ENCODE data around the gene COQ9.
A peak's percentile ranks its signal among the peaks of the same experiment; 100 is the strongest.

COQ9 gene

GRCh38 chr16:57479205-57479975 lies 32.1 kb downstream of the COQ9 start:
- no peak for DNase-seq
- peak overlapping the region in 1 of 2 donors; percentile 71 for H3K27ac Mint-ChIP-seq
- ATAC-seq (replicated peaks): no peak
- peaks cover 3% of the 10 kb centered on the region for H3K36me3 Mint-ChIP-seq (ENCODE audit: insufficient read depth)
- peaks cover 6 to 12% of the 10 kb centered on the region in 2 donors for H3K4me1 Mint-ChIP-seq (ENCODE audit: low read depth in 2 of 2)
- H3K4me3 Mint-ChIP-seq: no peak overlapping the region
- no peaks in the 10 kb centered on the region for H3K9me3 Mint-ChIP-seq
- no peaks in the 10 kb centered on the region for H3K27me3 Mint-ChIP-seq

- Mint-ChIP-seq H3K4me1 (ENCODE audit: low read depth in 2 of 2) (peaks cover 14 to 18% of the 10 kb centered on the region in 2 donors), H3K36me3 (ENCODE audit: insufficient read depth) (peaks cover 3% of the 10 kb centered on the region), H3K4me3 (no peak overlapping the region), H3K27ac (peak overlapping the region in 1 of 2 donors; percentile 71), H3K9me3 (no peaks in the 10 kb centered on the region), H3K27me3 (no peaks in the 10 kb centered on the region)
- no peak for DNase-seq
- no peak for ATAC-seq (replicated peaks)
Observed at GRCh38 chr16:57479976-57480753, 32.9 kb downstream of the COQ9 start.

GRCh38 chr16:57480754-57481230 lies 33.5 kb downstream of the COQ9 start:
- H3K27ac Mint-ChIP-seq: peak overlapping the region in 1 of 2 donors; percentile 39
- no peak overlapping the region for H3K4me3 Mint-ChIP-seq
- DNase-seq: no peak
- peaks cover 18 to 23% of the 10 kb centered on the region in 2 donors for H3K4me1 Mint-ChIP-seq (ENCODE audit: low read depth in 2 of 2)
- ATAC-seq (replicated peaks): no peak
- no peaks in the 10 kb centered on the region for H3K9me3 Mint-ChIP-seq
- no peaks in the 10 kb centered on the region for H3K27me3 Mint-ChIP-seq
- H3K36me3 Mint-ChIP-seq (ENCODE audit: insufficient read depth): peaks cover 4% of the 10 kb centered on the region

- Mint-ChIP-seq H3K27me3 (no peaks in the 10 kb centered on the region), H3K27ac (no peak overlapping the region), H3K4me1 (ENCODE audit: low read depth in 2 of 2) (peaks cover 15 to 20% of the 10 kb centered on the region in 2 donors), H3K9me3 (no peaks in the 10 kb centered on the region), H3K4me3 (no peak overlapping the region), H3K36me3 (ENCODE audit: insufficient read depth) (peaks cover 7% of the 10 kb centered on the region)
- no peak for ATAC-seq (replicated peaks)
- DNase-seq: no peak
Observed at GRCh38 chr16:57481421-57481820, 34.1 kb downstream of the COQ9 start.

GRCh38 chr16:57482845-57483545 lies 35.7 kb downstream of the COQ9 start:
- Mint-ChIP-seq H3K9me3 (no peaks in the 10 kb centered on the region), H3K4me3 (no peak overlapping the region), H3K4me1 (ENCODE audit: low read depth in 2 of 2) (peaks cover 20 to 22% of the 10 kb centered on the region in 2 donors), H3K36me3 (ENCODE audit: insufficient read depth) (peaks cover 3% of the 10 kb centered on the region), H3K27ac (peak overlapping the region in 1 of 2 donors; percentile 17), H3K27me3 (no peaks in the 10 kb centered on the region)
- DNase-seq: no peak
- no peak for ATAC-seq (replicated peaks)

GRCh38 chr16:57483725-57484514 lies 36.6 kb downstream of the COQ9 start:
- peaks cover 20 to 22% of the 10 kb centered on the region in 2 donors for H3K4me1 Mint-ChIP-seq (ENCODE audit: low read depth in 2 of 2)
- ATAC-seq (replicated peaks) (no peak), DNase-seq (no peak)
- peaks cover 3% of the 10 kb centered on the region for H3K36me3 Mint-ChIP-seq (ENCODE audit: insufficient read depth)
- no peak overlapping the region for H3K4me3 Mint-ChIP-seq
- H3K9me3 Mint-ChIP-seq: no peaks in the 10 kb centered on the region
- H3K27me3 Mint-ChIP-seq: no peaks in the 10 kb centered on the region
- no peak overlapping the region for H3K27ac Mint-ChIP-seq

GRCh38 chr16:57484515-57485005 lies 37.3 kb downstream of the COQ9 start:
- DNase-seq (no peak), ATAC-seq (replicated peaks) (no peak)
- Mint-ChIP-seq H3K4me1 (ENCODE audit: low read depth in 2 of 2) (peaks cover 19 to 20% of the 10 kb centered on the region in 2 donors), H3K27me3 (no peaks in the 10 kb centered on the region), H3K27ac (peak overlapping the region in 1 of 2 donors; percentile 20), H3K4me3 (peak overlapping the region; percentile 1 to 91), H3K36me3 (ENCODE audit: insufficient read depth) (peaks cover 3% of the 10 kb centered on the region), H3K9me3 (no peaks in the 10 kb centered on the region)

- Mint-ChIP-seq H3K4me1 (ENCODE audit: low read depth in 2 of 2) (peaks cover 19 to 20% of the 10 kb centered on the region in 2 donors), H3K36me3 (ENCODE audit: insufficient read depth) (peaks cover 3% of the 10 kb centered on the region), H3K9me3 (no peaks in the 10 kb centered on the region), H3K27me3 (no peaks in the 10 kb centered on the region), H3K27ac (peak overlapping the region; percentile 88 to 91), H3K4me3 (peak overlapping the region; percentile 91 to 95)
- ATAC-seq (replicated peaks): no peak
- no peak for DNase-seq
Observed at GRCh38 chr16:57485091-57485915, 38.0 kb downstream of the COQ9 start.

- Mint-ChIP-seq H3K4me3 (peak within 1 kb of the TSS; percentile 91 to 95), H3K27me3 (no peaks in the 10 kb centered on the region), H3K9me3 (no peaks in the 10 kb centered on the region), H3K27ac (peak within 1 kb of the TSS; percentile 88 to 91), H3K36me3 (ENCODE audit: insufficient read depth) (peaks cover 3% of the 10 kb centered on the region), H3K4me1 (ENCODE audit: low read depth in 2 of 2) (peaks cover 19 to 20% of the 10 kb centered on the region in 2 donors)
- peak; percentile 64 to 71 (median 66) for DNase-seq
- ATAC-seq (replicated peaks): peak; percentile 90
Observed at GRCh38 chr16:57485916-57486857, 38.9 kb downstream of the COQ9 start, which contains the start of gene DOK4. Gene DOK4, minus strand, starts transcription at chr16:57486493. Its CDS starts 6,986 bp downstream, at chr16:57479507.

GRCh38 chr16:57486858-57487834 lies 39.9 kb downstream of the COQ9 start:
- Mint-ChIP-seq H3K27me3 (no peaks in the 10 kb centered on the region), H3K9me3 (no peaks in the 10 kb centered on the region), H3K4me1 (ENCODE audit: low read depth in 2 of 2) (peaks cover 19 to 20% of the 10 kb centered on the region in 2 donors), H3K36me3 (ENCODE audit: insufficient read depth) (peaks cover 3% of the 10 kb centered on the region), H3K4me3 (peak overlapping the region; percentile 80 to 82), H3K27ac (peak overlapping the region; percentile 79 to 86)
- ATAC-seq (replicated peaks) (no peak), DNase-seq (no peak)
